Fibroblast of upper back skin (primary cell): Measurements from ENCODE around the gene CRMP1.
A peak's percentile ranks its signal among the peaks of the same experiment; 100 is the strongest.
"Not testable (repeated sequence)": the region's sequence is repeated elsewhere in the genome, so short reads cannot be mapped to it uniquely, and the experiment has no call there.

Source experiments
- DNase-seq: peaks from one replicate; pipeline ENCODE4 v3.0.0-alpha.2; 2013

Gene CRMP1

GRCh38 chr4:5887361-5888221 is 5.3 kb downstream of the CRMP1 start:
- no peak for DNase-seq

- no peak for DNase-seq
Measured at GRCh38 chr4:5887011-5887360, 5.9 kb downstream of the CRMP1 start.

- DNase-seq, result no peak
Measured at GRCh38 chr4:5885733-5886132, 7.2 kb downstream of the CRMP1 start.

- no peak for DNase-seq
Measured at GRCh38 chr4:5884796-5885195, 8.1 kb downstream of the CRMP1 start.

GRCh38 chr4:5883916-5884315 is 9.0 kb downstream of the CRMP1 start:
- no peak for DNase-seq

GRCh38 chr4:5882947-5883346 is 9.9 kb downstream of the CRMP1 start:
- DNase-seq, result no peak

- no peak for DNase-seq
Measured at GRCh38 chr4:5881340-5881739, 11.5 kb downstream of the CRMP1 start.

- no peak for DNase-seq
Measured at GRCh38 chr4:5878359-5878758, 14.5 kb downstream of the CRMP1 start.

GRCh38 chr4:5877392-5877791 is 15.5 kb downstream of the CRMP1 start:
- no peak for DNase-seq

GRCh38 chr4:5874811-5875449 is 18.0 kb downstream of the CRMP1 start:
- DNase-seq, result peak; percentile 55

GRCh38 chr4:5870701-5871100 is 22.2 kb downstream of the CRMP1 start:
- DNase-seq, result no peak

- no peak for DNase-seq
Measured at GRCh38 chr4:5869966-5870619, 22.8 kb downstream of the CRMP1 start.

- DNase-seq, result no peak
Measured at GRCh38 chr4:5867866-5868265, 25.0 kb downstream of the CRMP1 start.

- no peak for DNase-seq
Measured at GRCh38 chr4:5866841-5867813, 25.8 kb downstream of the CRMP1 start.

GRCh38 chr4:5865896-5866599 is 26.8 kb downstream of the CRMP1 start:
- DNase-seq, result no peak

- DNase-seq, result peak; percentile 96
Measured at GRCh38 chr4:5863461-5864113, 29.3 kb downstream of the CRMP1 start.

- DNase-seq, result no peak
Measured at GRCh38 chr4:5858020-5858769, 34.7 kb downstream of the CRMP1 start.

- no peak for DNase-seq
Measured at GRCh38 chr4:5857199-5857598, 35.7 kb downstream of the CRMP1 start.

GRCh38 chr4:5856362-5856761 is 36.5 kb downstream of the CRMP1 start:
- not testable (repeated sequence) for DNase-seq

GRCh38 chr4:5854929-5855328 is 38.0 kb downstream of the CRMP1 start:
- no peak for DNase-seq
